Naive B cell (primary cell): ENCODE data around the gene DIRAS2. TPM values are rescaled to one million over a fixed set of nuclear protein-coding genes. Genes with fewer than 3 reads are reported as not detected.
"Not testable (repeated sequence)": the region's sequence is repeated elsewhere in the genome, so short reads cannot be mapped to it uniquely, and the experiment has no call there.

Experiments used
- ATAC-seq, 2 donors: fragments of 150-1000 bp; cut with Tn5 transposase; 2 replicates each; pipeline ENCODE4 v1.10.0; 2021; ENCODE audit warnings: low read depth in 2 of 2, mild to moderate bottlenecking in 2 of 2, moderate library complexity in 2 of 2
- DNase-seq: peaks from one replicate; pipeline ENCODE4 v3.0.0; 2022
- H3K27ac Mint-ChIP-seq, 6 donors: one replicate each; pipeline ENCODE4 v1.8.0; 2020 to 2022; ENCODE audit warnings: mild to moderate bottlenecking in 6 of 6, mixed read lengths in 6 of 6, moderate library complexity in 5 of 6, inconsistent platforms in 2 of 6
- H3K27me3 Mint-ChIP-seq, 3 donors: one replicate each; pipeline ENCODE4 v1.8.0; 2021 to 2022; ENCODE audit warnings: mixed read lengths in 3 of 3, mild to moderate bottlenecking in 1 of 3
- H3K36me3 Mint-ChIP-seq, 2 donors: one replicate each; pipeline ENCODE4 v1.8.0; 2020 to 2022; ENCODE audit warnings: mixed read lengths in 2 of 2, inconsistent platforms in 1 of 2, mild to moderate bottlenecking in 1 of 2
- H3K4me1 Mint-ChIP-seq, 3 donors: one replicate each; pipeline ENCODE4 v1.8.0; 2020 to 2022; ENCODE audit warnings: mixed read lengths in 3 of 3, inconsistent platforms in 1 of 3, mild to moderate bottlenecking in 1 of 3, moderate library complexity in 1 of 3
- H3K4me3 Mint-ChIP-seq, 8 donors: one replicate each; pipeline ENCODE4 v1.8.0; 2020 to 2022; ENCODE audit warnings: mild to moderate bottlenecking in 8 of 8, mixed read lengths in 8 of 8, moderate library complexity in 8 of 8, inconsistent platforms in 2 of 8
- H3K9me3 Mint-ChIP-seq, 7 donors: one replicate each; pipeline ENCODE4 v1.8.0; 2020 to 2022; ENCODE audit warnings: mixed read lengths in 7 of 7, mild to moderate bottlenecking in 5 of 7, inconsistent platforms in 2 of 7, moderate library complexity in 1 of 7
- polyA plus RNA-seq, 6 donors: library from polyadenylated mRNA; unstranded; fragments of 300-500 nt; fragmentation: Illumina TruSeq; gene quantifications; one replicate each; pipeline ENCODE4 v1.2.3, GENCODE V29; 2021; ENCODE audit warnings: low read depth in 6 of 6

DIRAS2 gene, protein sequence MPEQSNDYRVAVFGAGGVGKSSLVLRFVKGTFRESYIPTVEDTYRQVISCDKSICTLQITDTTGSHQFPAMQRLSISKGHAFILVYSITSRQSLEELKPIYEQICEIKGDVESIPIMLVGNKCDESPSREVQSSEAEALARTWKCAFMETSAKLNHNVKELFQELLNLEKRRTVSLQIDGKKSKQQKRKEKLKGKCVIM
- not detected for polyA plus RNA-seq

GRCh38 chr9:90642570-90643539, at the start of gene DIRAS2:
TSS of gene DIRAS2 (minus strand) at chr9:90642824. CDS start at chr9:90613827, 28,997 bp downstream.
- Mint-ChIP-seq H3K27me3 (peaks cover 71 to 90% (median 74%) of the 10 kb centered on the region in 3 donors), H3K4me1 (peaks cover 5 to 14% (median 9%) of the 10 kb centered on the region in 3 donors), H3K4me3 (peak within 1 kb of the TSS in 7 of 8 donors; percentile 66 to 91 (median 74)), H3K36me3 (no peaks in the 10 kb centered on the region), H3K9me3 (no peaks in the 10 kb centered on the region), H3K27ac (peak within 1 kb of the TSS in 1 of 6 donors; percentile 67)
- ATAC-seq (peak; percentile 40 to 60), DNase-seq (peak; percentile 2)

DNA sequence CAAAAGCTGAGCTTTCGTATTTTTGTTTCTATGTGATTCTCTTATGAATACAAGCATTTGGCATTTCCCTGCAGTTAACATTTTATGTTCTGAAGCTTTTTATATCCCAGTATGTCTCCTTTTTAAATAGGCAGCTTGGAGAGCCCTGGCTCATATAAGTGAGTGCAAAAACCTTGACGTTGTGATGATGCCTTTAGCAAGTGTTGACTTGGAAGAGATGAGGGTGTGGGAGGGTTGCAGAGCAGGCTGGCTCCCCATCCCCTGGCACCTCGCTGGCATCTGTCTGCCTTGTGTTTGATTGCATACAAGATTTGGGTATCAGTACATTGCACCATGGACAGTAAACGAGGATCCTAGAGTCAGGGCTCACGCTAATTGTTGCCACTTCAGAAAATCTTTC, 42.1 kb upstream of the DIRAS2 start:
- Mint-ChIP-seq H3K27me3 (peaks cover 9 to 37% (median 33%) of the 10 kb centered on the region in 3 donors), H3K27ac (no peak overlapping the region), H3K36me3 (peaks cover 0 to 7% of the 10 kb centered on the region in 2 donors), H3K4me1 (no peaks in the 10 kb centered on the region), H3K4me3 (no peak overlapping the region), H3K9me3 (peaks cover 5 to 11% (median 6%) of the 10 kb centered on the region in 7 donors)
- ATAC-seq (no peak), DNase-seq (no peak)

- peaks cover 2 to 11% (median 5%) of the 10 kb centered on the region in 7 donors for H3K9me3 Mint-ChIP-seq
- ATAC-seq (no peak), DNase-seq (no peak)
- H3K36me3 Mint-ChIP-seq: peaks cover 0 to 7% of the 10 kb centered on the region in 2 donors
- H3K4me1 Mint-ChIP-seq: no peaks in the 10 kb centered on the region
- no peak overlapping the region for H3K27ac Mint-ChIP-seq
- peaks cover 9 to 37% (median 29%) of the 10 kb centered on the region in 3 donors for H3K27me3 Mint-ChIP-seq
- no peak overlapping the region for H3K4me3 Mint-ChIP-seq
Observed at GRCh38 chr9:90684106-90684505, 41.5 kb upstream of the DIRAS2 start.

DNA sequence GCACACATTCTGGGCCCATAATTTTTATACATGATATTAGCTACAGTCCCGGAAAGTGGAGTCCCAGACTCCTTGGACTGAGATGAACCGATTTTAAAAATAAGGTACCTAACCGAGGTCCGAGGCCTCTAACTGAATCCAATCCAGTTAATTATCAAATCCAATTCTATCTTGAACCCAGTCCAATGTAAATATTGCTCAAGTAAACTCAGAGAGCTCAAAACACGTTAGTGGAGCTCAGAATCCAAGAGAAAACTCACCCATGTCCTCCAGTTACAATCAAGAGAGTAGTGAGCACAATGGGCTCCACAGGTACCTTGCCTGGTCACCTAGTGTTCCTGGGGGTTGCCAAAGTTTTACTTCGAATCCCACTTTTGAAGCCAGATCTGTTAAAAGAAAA, 37.9 kb upstream of the DIRAS2 start:
- no peak for ATAC-seq
- no peak for DNase-seq
- H3K9me3 Mint-ChIP-seq: no peaks in the 10 kb centered on the region
- no peaks in the 10 kb centered on the region for H3K36me3 Mint-ChIP-seq
- H3K27me3 Mint-ChIP-seq: peaks cover 5 to 27% (median 11%) of the 10 kb centered on the region in 3 donors
- H3K4me3 Mint-ChIP-seq: no peak overlapping the region
- H3K27ac Mint-ChIP-seq: no peak overlapping the region
- no peaks in the 10 kb centered on the region for H3K4me1 Mint-ChIP-seq

DNA sequence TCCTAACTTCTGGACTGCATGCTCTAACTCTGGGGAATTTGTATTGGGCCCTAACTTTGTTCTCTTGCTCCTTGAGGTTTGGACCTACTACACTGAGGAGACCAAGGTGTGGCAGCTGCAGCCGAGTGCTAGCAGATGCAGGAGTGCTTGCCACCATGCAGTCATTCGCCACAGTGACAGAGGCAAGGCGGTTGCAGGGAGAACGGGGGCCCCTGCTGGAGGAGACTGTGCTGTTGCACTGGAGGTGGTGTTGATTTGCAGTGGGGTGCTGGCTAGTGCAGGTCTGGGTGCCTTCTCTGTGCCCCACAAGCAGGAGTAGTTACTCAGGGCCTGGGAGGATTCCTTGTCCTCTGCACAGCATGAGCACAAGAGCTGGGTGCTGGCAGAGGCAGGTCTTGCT, 22.4 kb upstream of the DIRAS2 start:
- no peak overlapping the region for H3K4me3 Mint-ChIP-seq
- peaks cover 5 to 13% of the 10 kb centered on the region in 2 donors for H3K36me3 Mint-ChIP-seq
- no peak for DNase-seq
- H3K27ac Mint-ChIP-seq: no peak overlapping the region
- ATAC-seq: no peak
- no peaks in the 10 kb centered on the region for H3K4me1 Mint-ChIP-seq
- peaks cover 28 to 68% (median 65%) of the 10 kb centered on the region in 3 donors for H3K27me3 Mint-ChIP-seq
- H3K9me3 Mint-ChIP-seq: peaks cover 2 to 39% (median 17%) of the 10 kb centered on the region in 7 donors

DNA sequence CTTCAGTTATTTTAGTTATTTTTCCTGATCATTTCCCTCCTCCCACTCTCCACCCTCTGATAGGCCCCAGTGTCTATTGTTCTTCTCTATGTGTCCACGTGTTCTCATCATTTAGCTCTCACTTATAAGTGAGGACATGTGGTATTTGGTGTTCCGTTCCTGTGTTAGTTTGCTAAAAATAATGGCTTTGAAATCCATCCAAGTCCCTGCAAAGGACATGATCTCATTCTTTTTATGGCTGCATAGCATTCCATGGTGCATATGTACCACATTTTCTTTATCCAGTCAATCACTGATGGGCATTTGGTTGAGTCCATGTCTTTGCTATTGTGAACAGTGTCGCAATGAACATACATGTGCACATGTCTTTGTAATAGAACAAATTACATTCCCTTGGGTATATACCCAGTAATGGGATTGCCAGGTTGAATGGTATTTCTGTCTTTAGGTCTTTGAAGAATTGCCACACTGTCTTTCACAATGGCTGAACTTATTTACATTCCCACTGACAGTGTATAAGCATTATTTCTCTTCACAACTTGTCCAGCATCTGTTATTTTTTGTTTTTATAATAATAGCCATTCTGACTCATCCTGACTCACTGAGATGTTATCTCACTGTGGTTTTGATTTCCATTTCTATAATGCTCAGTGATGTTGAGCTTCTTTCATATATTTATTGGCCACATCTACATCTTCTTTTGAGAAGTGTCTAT, 17.2 kb upstream of the DIRAS2 start:
- no peaks in the 10 kb centered on the region for H3K4me1 Mint-ChIP-seq
- peaks cover 25 to 50% (median 45%) of the 10 kb centered on the region in 3 donors for H3K27me3 Mint-ChIP-seq
- DNase-seq (no peak), ATAC-seq (no peak)
- H3K4me3 Mint-ChIP-seq: no peak overlapping the region
- H3K36me3 Mint-ChIP-seq: peaks cover 0 to 7% of the 10 kb centered on the region in 2 donors
- no peak overlapping the region for H3K27ac Mint-ChIP-seq
- H3K9me3 Mint-ChIP-seq: peaks cover 5 to 39% (median 9%) of the 10 kb centered on the region in 7 donors

DNA sequence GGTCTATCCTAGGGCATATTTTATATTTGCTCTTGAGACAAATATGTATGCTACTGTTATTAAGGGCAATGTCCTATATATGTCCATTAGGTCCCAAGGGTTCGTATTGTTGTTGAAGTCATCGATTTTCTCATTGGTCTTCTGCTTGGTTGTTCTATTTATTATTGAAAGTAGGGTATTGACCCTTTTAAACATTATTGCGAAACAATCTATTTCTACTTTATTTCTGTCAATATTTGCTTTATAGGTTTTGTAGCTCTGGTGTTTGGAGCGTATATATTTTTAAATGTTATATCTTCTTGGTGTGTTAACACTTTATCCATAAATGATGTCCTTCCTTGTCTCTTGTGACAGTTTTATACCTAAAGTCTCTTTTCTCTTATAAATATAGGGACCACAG, 16.2 kb upstream of the DIRAS2 start:
- ATAC-seq: no peak
- peak overlapping the region in 1 of 6 donors; percentile 44 for H3K27ac Mint-ChIP-seq

DNA sequence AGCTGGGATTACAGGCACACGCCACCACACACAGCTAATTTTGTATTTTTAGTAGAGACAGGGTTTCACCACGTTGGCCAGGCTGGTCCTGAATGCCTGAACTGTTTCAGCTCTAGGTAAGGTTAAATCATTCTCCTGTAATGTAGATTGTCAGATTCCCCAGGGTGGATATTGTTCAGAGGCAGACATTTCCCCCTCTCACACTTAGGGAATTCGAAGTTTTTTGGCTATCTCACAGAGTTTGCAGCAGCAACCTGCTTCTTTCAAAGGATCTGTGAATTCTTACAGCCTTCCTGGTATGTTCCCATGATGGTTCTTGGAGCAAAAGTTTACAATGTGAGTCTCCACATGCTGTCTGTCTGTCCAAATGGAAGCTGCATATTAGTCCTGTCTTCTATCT, 15.6 kb upstream of the DIRAS2 start:
- Mint-ChIP-seq H3K4me3 (no peak overlapping the region), H3K27ac (no peak overlapping the region), H3K4me1 (no peaks in the 10 kb centered on the region), H3K36me3 (peaks cover 0 to 7% of the 10 kb centered on the region in 2 donors), H3K27me3 (peaks cover 13 to 43% (median 39%) of the 10 kb centered on the region in 3 donors), H3K9me3 (peaks cover 5 to 26% (median 7%) of the 10 kb centered on the region in 7 donors)
- ATAC-seq (no peak), DNase-seq (no peak)

More for the DNA sequence above, 16.2 kb upstream of the DIRAS2 start:
- no peak for DNase-seq
- H3K4me1 Mint-ChIP-seq: no peaks in the 10 kb centered on the region
- peaks cover 0 to 7% of the 10 kb centered on the region in 2 donors for H3K36me3 Mint-ChIP-seq
- H3K27me3 Mint-ChIP-seq: peaks cover 16 to 49% (median 41%) of the 10 kb centered on the region in 3 donors
- H3K4me3 Mint-ChIP-seq: no peak overlapping the region
- peaks cover 4 to 30% (median 6%) of the 10 kb centered on the region in 7 donors for H3K9me3 Mint-ChIP-seq

DNA sequence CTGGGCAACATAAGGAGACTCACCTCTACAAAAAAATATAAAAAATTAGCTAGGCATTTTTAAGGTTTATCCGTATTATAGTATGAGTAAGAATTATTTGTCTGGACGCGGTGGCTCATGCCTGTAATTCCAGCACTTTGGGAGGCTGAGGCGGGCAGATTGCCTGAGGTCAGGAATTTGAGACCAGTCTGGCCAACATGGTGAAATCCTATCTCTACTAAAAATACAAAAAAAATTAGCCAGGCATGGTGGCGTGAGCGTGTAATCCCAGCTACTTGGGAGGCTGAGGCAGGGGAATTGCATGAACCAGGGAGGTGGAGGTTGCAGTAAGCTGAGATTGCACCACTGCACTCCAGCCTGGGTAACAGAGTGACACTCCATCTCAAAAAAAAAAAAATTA, 14.3 kb upstream of the DIRAS2 start:
- H3K9me3 Mint-ChIP-seq: peaks cover 5 to 37% (median 15%) of the 10 kb centered on the region in 7 donors
- DNase-seq, H3K27ac Mint-ChIP-seq, H3K4me3 Mint-ChIP-seq, ATAC-seq, H3K36me3 Mint-ChIP-seq, H3K4me1 Mint-ChIP-seq: not testable (repeated sequence)
- H3K27me3 Mint-ChIP-seq: peaks cover 11 to 30% (median 27%) of the 10 kb centered on the region in 3 donors

DNA sequence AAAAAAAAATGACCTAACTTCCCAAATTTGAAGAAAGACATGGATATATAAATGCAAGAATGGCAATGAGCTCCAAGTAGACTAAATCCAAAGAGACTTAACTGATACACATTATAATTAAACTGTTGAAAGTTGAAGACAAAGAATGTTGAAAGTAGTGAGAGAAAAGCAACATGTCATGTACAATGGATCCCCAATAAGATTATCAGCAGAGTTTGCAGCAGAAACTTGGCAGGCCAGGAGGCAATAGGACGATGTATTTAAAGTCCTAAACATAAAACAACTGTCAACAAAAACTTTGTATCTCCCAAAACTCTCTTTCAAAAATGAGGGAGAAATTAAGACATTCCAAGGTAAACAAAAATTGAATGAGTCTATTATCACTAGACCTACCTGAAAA, 8.6 kb upstream of the DIRAS2 start:
- Mint-ChIP-seq H3K27me3 (peaks cover 32 to 39% (median 36%) of the 10 kb centered on the region in 3 donors), H3K27ac (no peak overlapping the region), H3K36me3 (peaks cover 0 to 15% of the 10 kb centered on the region in 2 donors), H3K9me3 (peaks cover 8 to 44% (median 29%) of the 10 kb centered on the region in 7 donors), H3K4me1 (no peaks in the 10 kb centered on the region), H3K4me3 (no peak overlapping the region)
- no peak for ATAC-seq
- no peak for DNase-seq

- Mint-ChIP-seq H3K9me3 (peaks cover 8 to 38% (median 25%) of the 10 kb centered on the region in 7 donors), H3K4me3 (no peak overlapping the region), H3K36me3 (peaks cover 0 to 15% of the 10 kb centered on the region in 2 donors), H3K4me1 (peaks cover 2 to 3% (median 3%) of the 10 kb centered on the region in 3 donors), H3K27ac (no peak overlapping the region), H3K27me3 (peaks cover 50 to 56% (median 56%) of the 10 kb centered on the region in 3 donors)
- DNase-seq (no peak), ATAC-seq (no peak)
Observed at GRCh38 chr9:90647843-90648242, 5.2 kb upstream of the DIRAS2 start.

DNA sequence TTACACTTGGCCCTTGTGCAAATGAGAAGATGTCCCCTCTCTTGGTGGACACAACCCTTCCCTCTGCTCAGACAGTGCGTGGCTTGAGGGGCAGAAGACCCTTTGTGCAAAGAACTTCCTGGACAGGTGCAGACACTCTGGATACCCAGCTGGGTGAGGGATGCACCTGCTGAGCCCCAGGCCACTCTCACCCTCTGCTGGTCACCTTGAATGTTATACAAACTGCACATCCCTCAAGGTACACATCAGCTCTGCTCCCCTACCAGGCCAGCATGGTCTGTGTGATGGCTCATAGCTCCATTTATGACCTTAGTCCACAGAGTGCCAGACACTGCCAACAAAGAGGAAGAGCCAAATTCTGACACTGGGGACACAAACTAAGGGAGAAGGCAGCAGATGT, 3.1 kb upstream of the DIRAS2 start:
- Mint-ChIP-seq H3K27ac (no peak overlapping the region), H3K9me3 (peaks cover 4 to 20% (median 14%) of the 10 kb centered on the region in 7 donors), H3K36me3 (peaks cover 0 to 10% of the 10 kb centered on the region in 2 donors), H3K4me3 (no peak overlapping the region), H3K4me1 (peaks cover 5 to 14% (median 9%) of the 10 kb centered on the region in 3 donors), H3K27me3 (peaks cover 62 to 75% (median 70%) of the 10 kb centered on the region in 3 donors)
- no peak for ATAC-seq
- no peak for DNase-seq
